K562 (cell line): ENCODE measurements around the gene REP15. TPM values are rescaled to one million over a fixed set of nuclear protein-coding genes. Genes with fewer than 3 reads are reported as not detected.
A peak's percentile ranks its signal among the peaks of the same experiment; 100 is the strongest.

Experiments used
- ATAC-seq: fragments of 200-7000 bp; cut with Tn5 transposase; 3 replicates; pipeline ENCODE4 v1.9.1; 2020; ENCODE audit warnings: moderate library complexity
- BruUV-seq: library from RNA; stranded (reverse); fragments of 400-500 nt; replicated peaks from 2 replicates; lab custom pipeline; 2021; lab: Mats Ljungman, UMichigan
- CTCF ChIA-PET: fragments of 300-600 bp; formaldehyde crosslinking; extraction: SDS; loops from one replicate; lab custom pipeline; 2021; ENCODE audit warnings: low intra/inter-chr PET ratio; lab: Yijun Ruan, JAX
- POLR2A ChIA-PET: fragments of 300-600, 350-650 bp; sonication (Branson Sonifier 250); formaldehyde crosslinking; extraction: SDS; loops from one replicate; lab custom pipeline; 2021; ENCODE audit warnings: antibody characterized with exemption, inconsistent platforms; lab: Yijun Ruan, JAX
- DNase-seq, 4 experiments: peaks; one replicate each; pipeline versions ENCODE4 v3.0.0 to v3.0.0-alpha.2; 2011 to 2018; ENCODE audit warnings: low spot score in 3 of 4, mixed read lengths in 3 of 4; ENCODE audit errors: extremely low read depth in 1 of 4
- FAIRE-seq: peaks from 2 replicates; lab custom pipeline; 2011; peaks lifted over from hg19 to GRCh38; lab: Jason Lieb, UNC
- H2AFZ ChIP-seq: 2 replicates; pipeline ENCODE4 v1.6.0; 2011; ENCODE audit warnings: low read depth, low read length, control low read depth, inconsistent platforms
- H3K27ac ChIP-seq: fragments of 200-600 bp; 3 replicates; pipeline ENCODE4 v1.8.0; 2011; ENCODE audit warnings: low read depth, mild to moderate bottlenecking, control low read depth, inconsistent platforms, low read length, moderate library complexity, mixed read lengths; ENCODE audit errors: extremely low read depth
- H3K27me3 ChIP-seq, 2 experiments: fragments of 300-600 bp in 1 of 2; 2 replicates in 1 of 2; 3 replicates in 1 of 2; pipeline versions ENCODE4 v1.6.0 to v1.8.0; 2011; ENCODE audit warnings: inconsistent platforms in 2 of 2, low read length in 2 of 2, mild to moderate bottlenecking in 1 of 2, mixed read lengths in 1 of 2, moderate library complexity in 1 of 2; ENCODE audit not compliant: control insufficient read depth in 2 of 2, insufficient read depth in 2 of 2
- H3K36me3 ChIP-seq: fragments of 300-600 bp; 3 replicates; pipeline ENCODE4 v1.8.0; 2011; ENCODE audit warnings: mild to moderate bottlenecking, low read length, inconsistent platforms; ENCODE audit not compliant: control insufficient read depth, insufficient read depth
- H3K4me1 ChIP-seq, 2 experiments: fragments of 200-600 bp in 1 of 2; replicated peaks in 1 of 2; 2 replicates in 1 of 2; 3 replicates in 1 of 2; pipeline versions ENCODE4 v1.5.1 to v1.8.0; 2011; ENCODE audit warnings: inconsistent platforms in 2 of 2, low read length in 2 of 2, mild to moderate bottlenecking in 1 of 2, mixed read lengths in 1 of 2, moderate library complexity in 1 of 2; ENCODE audit not compliant: control insufficient read depth in 2 of 2, insufficient read depth in 2 of 2
- H3K4me2 ChIP-seq: 2 replicates; pipeline ENCODE4 v1.6.1; 2011; ENCODE audit warnings: low read length, control low read depth, inconsistent platforms, mixed read lengths; ENCODE audit not compliant: insufficient read depth
- H3K4me3 ChIP-seq: fragments of 200-600 bp; sonication (generic), shearing (Covaris generic); 2 replicates; pipeline ENCODE4 v1.5.1; 2016; ENCODE audit warnings: control low read depth, inconsistent platforms
- H3K79me2 ChIP-seq: fragments of 200-600 bp; 3 replicates; pipeline ENCODE4 v1.8.0; 2011; ENCODE audit warnings: low read length, inconsistent platforms; ENCODE audit not compliant: control insufficient read depth, insufficient read depth
- H3K9ac ChIP-seq, 2 experiments: 2 replicates each; pipeline versions ENCODE4 v1.6.0 to v1.6.1; 2011; ENCODE audit warnings: low read depth in 2 of 2, low read length in 2 of 2, control low read depth in 1 of 2, inconsistent platforms in 1 of 2, mild to moderate bottlenecking in 1 of 2, mixed read lengths in 1 of 2; ENCODE audit not compliant: insufficient read depth in 1 of 2
- H3K9me1 ChIP-seq: one replicate; pipeline ENCODE4 v1.6.0; 2011; ENCODE audit warnings: inconsistent platforms, mild to moderate bottlenecking, low read length, moderate library complexity; ENCODE audit not compliant: control insufficient read depth, insufficient read depth
- H3K9me3 ChIP-seq: replicated peaks from 2 replicates; pipeline ENCODE4 v1.5.1; 2011; ENCODE audit warnings: low read depth, low read length, inconsistent platforms; ENCODE audit not compliant: control insufficient read depth, insufficient read depth
- H4K20me1 ChIP-seq: replicated peaks from 2 replicates; pipeline ENCODE4 v1.6.1; 2011; ENCODE audit warnings: low read length, inconsistent platforms, mixed read lengths; ENCODE audit not compliant: control insufficient read depth, insufficient read depth
- ARID1B ChIP-seq: fragments of 450-650 bp; IDR thresholded peaks from 2 replicates; pipeline ENCODE4 v1.6.1; 2016; ENCODE audit warnings: antibody characterized with exemption, mild to moderate bottlenecking, inconsistent platforms
- BRF1 ChIP-seq: IDR thresholded peaks from 3 replicates; pipeline ENCODE4 v1.6.1; 2011; ENCODE audit warnings: borderline replicate concordance, mild to moderate bottlenecking; ENCODE audit not compliant: insufficient read length; ENCODE audit errors: extremely low read depth
- CBFA2T3 ChIP-seq: fragments of 450-650 bp; IDR thresholded peaks from 2 replicates; pipeline ENCODE4 v1.6.1; 2017
- CREM ChIP-seq: IDR thresholded peaks from 2 replicates; pipeline ENCODE4 v1.6.1; 2014; ENCODE audit warnings: antibody characterized with exemption, low read depth
- FOXK2 ChIP-seq, 2 experiments: fragments of 450-650 bp; IDR thresholded peaks in 1 of 2; conservative IDR thresholded peaks in 1 of 2; 2 replicates each; pipeline ENCODE4 v1.6.1; 2016; ENCODE audit warnings: low read depth in 2 of 2, mild to moderate bottlenecking in 1 of 2
- GTF2A2 ChIP-seq: IDR thresholded peaks from 2 replicates; pipeline ENCODE4 v1.6.1; 2016; ENCODE audit warnings: mild to moderate bottlenecking, missing genetic modification characterization, missing compliant biosample characterization
- HNRNPL ChIP-seq: fragments of 200-400 bp; formaldehyde crosslinking; IDR thresholded peaks from 2 replicates; pipeline ENCODE4 v1.6.1; 2017; ENCODE audit warnings: low read depth, mild to moderate bottlenecking, low read length
- IRF1 ChIP-seq: sonication (generic); formaldehyde crosslinking; IDR thresholded peaks from 2 replicates; pipeline ENCODE4 v1.8.0; 2022; ENCODE audit warnings: missing genetic modification reagents, mild to moderate bottlenecking, borderline replicate concordance
- KDM2B ChIP-seq: fragments of 250-450 bp; sonication (Bioruptor Pico); IDR thresholded peaks from 2 replicates; pipeline ENCODE4 v1.8.0; 2021; ENCODE audit warnings: mild to moderate bottlenecking, moderate library complexity
- MBD2 ChIP-seq: sonication (generic); IDR thresholded peaks from 2 replicates; pipeline ENCODE4 v1.6.1; 2016; ENCODE audit warnings: low read depth, borderline replicate concordance
- POLR3A ChIP-seq: IDR thresholded peaks from 2 replicates; pipeline ENCODE4 v1.6.1; 2011; ENCODE audit warnings: borderline replicate concordance, mild to moderate bottlenecking, moderate library complexity; ENCODE audit not compliant: insufficient read length, insufficient read depth; ENCODE audit errors: extremely low read depth
- PPARD ChIP-seq: fragments of 250-450 bp; sonication (Bioruptor Pico); IDR thresholded peaks from 2 replicates; pipeline ENCODE4 v1.8.0; 2022; ENCODE audit warnings: inconsistent platforms, mild to moderate bottlenecking, moderate library complexity
- RAD21 ChIP-seq, 2 experiments: fragments of 250-450 bp in 1 of 2; fragments of 450-650 bp in 1 of 2; sonication (Bioruptor Pico) in 1 of 2; formaldehyde crosslinking in 1 of 2; IDR thresholded peaks in 1 of 2; conservative IDR thresholded peaks in 1 of 2; 2 replicates each; pipeline versions ENCODE4 v1.4.0 to v1.8.0; 2020 to 2022; ENCODE audit warnings: mild to moderate bottlenecking in 2 of 2, moderate library complexity in 1 of 2
- RHOXF2B ChIP-seq: fragments of 250-450 bp; sonication (Bioruptor Pico); conservative IDR thresholded peaks from 2 replicates; pipeline ENCODE4 v1.5.1; 2021
- SAFB2 ChIP-seq: fragments of 200-400 bp; formaldehyde crosslinking; IDR thresholded peaks from 2 replicates; pipeline ENCODE4 v1.6.1; 2018; ENCODE audit warnings: borderline replicate concordance, low read length, low read depth, moderate library complexity; ENCODE audit not compliant: severe bottlenecking
- SMAD2 ChIP-seq: fragments of 150-350 bp; IDR thresholded peaks from 2 replicates; pipeline ENCODE4 v1.6.1; 2014; ENCODE audit warnings: low read depth, mild to moderate bottlenecking, low read length
- SRSF3 ChIP-seq: fragments of 200-400 bp; formaldehyde crosslinking; IDR thresholded peaks from 2 replicates; pipeline ENCODE4 v1.6.1; 2016; ENCODE audit warnings: mild to moderate bottlenecking, low read length, moderate library complexity; ENCODE audit not compliant: insufficient read depth
- TARDBP ChIP-seq: fragments of 450-650 bp; IDR thresholded peaks from 2 replicates; pipeline ENCODE4 v1.6.1; 2016
- ZBTB43 ChIP-seq: sonication (generic); formaldehyde crosslinking; IDR thresholded peaks from 2 replicates; pipeline ENCODE4 v1.8.0; 2023; ENCODE audit warnings: mild to moderate bottlenecking, missing genetic modification reagents
- ZFX ChIP-seq: sonication (generic); formaldehyde crosslinking; IDR thresholded peaks from 2 replicates; pipeline ENCODE4 v1.8.0; 2022; ENCODE audit warnings: mild to moderate bottlenecking, missing genetic modification reagents, moderate library complexity
- WGBS: fragments of 100-300 bp; shearing (Covaris generic); methylation state at CpG from one replicate; pipeline ENCODE4 v1.1.6; 2016; ENCODE audit warnings: low coverage, mixed read lengths; ENCODE audit not compliant: insufficient coverage; ENCODE audit errors: missing lambda C conversion rate; 5-methylcytosine and 5-hydroxymethylcytosine counted together
- in situ Hi-C: fragments of 300-500 bp; cut with MboI; formaldehyde crosslinking; loops from 4 replicates; pipeline ENCODE4 v1.15.0; 2018; ENCODE audit warnings: inconsistent platforms, mixed read lengths
- intact Hi-C: fragments of 100-400 bp; cut with micrococcal nuclease; formaldehyde crosslinking; loops from 2 replicates; pipeline ENCODE4 v1.14.2; 2022
- polyA plus RNA-seq, 8 experiments: library from polyadenylated mRNA; depleted of rRNA in 4 of 8; stranded (reverse) in 5 of 8; unstranded in 3 of 8; fragments of >200 nt; fragmentation: Nextera tagmentation in 2 of 8; fragmentation: Illumina TruSeq in 1 of 8; extraction: Ambion mirVana in 2 of 8; extraction: Trizol in 1 of 8; gene quantifications; 2 replicates each; pipeline versions ENCODE4 v1.2.1 to v1.2.3, GENCODE V29; 2011 to 2014; ENCODE audit warnings: inconsistent platforms in 1 of 8, missing spikeins in 1 of 8
- total RNA-seq, 7 experiments: library from RNA; depleted of rRNA in 6 of 7; stranded (reverse); fragments of >200 nt in 6 of 7; fragmentation: Illumina TruSeq in 2 of 7; extraction: Trizol in 2 of 7; gene quantifications; 2 replicates each; pipeline versions ENCODE4 v1.2.1 to v1.2.3, GENCODE V29; 2011 to 2021; ENCODE audit warnings: low replicate concordance in 1 of 7

REP15 gene
- total and polyA plus RNA-seq, 9 of the 15 experiments (the other 6 are each of a cell fraction or from before 2014, with no cell fraction given), result not detected

GRCh38 chr12:27652174-27652763 is 44.0 kb upstream of the REP15 start:
- ATAC-seq (peak; percentile 70), FAIRE-seq (peak; percentile 67), DNase-seq (peak; percentile 59 to 72 (median 61))
- Histone ChIP-seq H3K79me2 (no peaks in the 10 kb centered on the region), H2AFZ (no peak overlapping the region), H3K4me2 (no peak overlapping the region), H3K9me3 (no peaks in the 10 kb centered on the region), H3K4me1 (no peaks in the 10 kb centered on the region), H3K36me3 (no peaks in the 10 kb centered on the region), H3K4me3 (no peak overlapping the region), H3K9me1 (no peaks in the 10 kb centered on the region), H4K20me1 (no peaks in the 10 kb centered on the region), H3K9ac (no peak overlapping the region), H3K27me3 (no peaks in the 10 kb centered on the region), H3K27ac (no peak overlapping the region)
- ChIA-PET POLR2A (no interaction called here), CTCF (interaction anchor here (1.2 to 2.3 kb wide), 2 partner anchors 217 to 1221 kb away, joined by 4 to 8 read pairs; no protein-coding TSS in a partner anchor)
- BruUV-seq, result no TSS peak
- in situ Hi-C loops (no loop called here), intact Hi-C loops (loop anchor here (5.0 kb wide), 1 partner anchor 50 kb away; no protein-coding TSS in a partner anchor)
- whole genome bisulfite sequencing, result 0% methylated on average over 1 of the region's 1 CpG
- TF ChIP-seq POLR3A (no peak), ARID1B (no peak), CREM (no peak), RAD21 (CRISPR knock-in tag; conservative IDR thresholded peaks at IDR 0.05 in 1 of 2, IDR thresholded peaks at IDR 0.05 in 1 of 2) (peak; percentile 63 to 72), SMAD2 (no peak), CBFA2T3 (no peak), ZBTB43 (no peak), SRSF3 (no peak), PPARD (CRISPR knock-in tag) (no peak), MBD2 (no peak), BRF1 (no peak), TARDBP (no peak), IRF1 (no peak), HNRNPL (no peak), RHOXF2B (CRISPR knock-in tag) (no peak), GTF2A2 (tag) (no peak), SAFB2 (no peak), FOXK2 (conservative IDR thresholded peaks at IDR 0.05 in 1 of 2, IDR thresholded peaks at IDR 0.05 in 1 of 2; ENCODE audit: low read depth in 2 of 2) (no peak), ZFX (no peak), KDM2B (CRISPR knock-in tag) (no peak)
